ENCODE results near the gene MET. TPM values are rescaled to one million over a fixed set of nuclear protein-coding genes. Genes with fewer than 3 reads are reported as not detected.
"Not testable (repeated sequence)": the region's sequence is repeated elsewhere in the genome, so short reads cannot be mapped to it uniquely, and the experiment has no call there.

MET gene
- total RNA-seq, 1 donor from 2014 or later: 2.2 TPM

DNA sequence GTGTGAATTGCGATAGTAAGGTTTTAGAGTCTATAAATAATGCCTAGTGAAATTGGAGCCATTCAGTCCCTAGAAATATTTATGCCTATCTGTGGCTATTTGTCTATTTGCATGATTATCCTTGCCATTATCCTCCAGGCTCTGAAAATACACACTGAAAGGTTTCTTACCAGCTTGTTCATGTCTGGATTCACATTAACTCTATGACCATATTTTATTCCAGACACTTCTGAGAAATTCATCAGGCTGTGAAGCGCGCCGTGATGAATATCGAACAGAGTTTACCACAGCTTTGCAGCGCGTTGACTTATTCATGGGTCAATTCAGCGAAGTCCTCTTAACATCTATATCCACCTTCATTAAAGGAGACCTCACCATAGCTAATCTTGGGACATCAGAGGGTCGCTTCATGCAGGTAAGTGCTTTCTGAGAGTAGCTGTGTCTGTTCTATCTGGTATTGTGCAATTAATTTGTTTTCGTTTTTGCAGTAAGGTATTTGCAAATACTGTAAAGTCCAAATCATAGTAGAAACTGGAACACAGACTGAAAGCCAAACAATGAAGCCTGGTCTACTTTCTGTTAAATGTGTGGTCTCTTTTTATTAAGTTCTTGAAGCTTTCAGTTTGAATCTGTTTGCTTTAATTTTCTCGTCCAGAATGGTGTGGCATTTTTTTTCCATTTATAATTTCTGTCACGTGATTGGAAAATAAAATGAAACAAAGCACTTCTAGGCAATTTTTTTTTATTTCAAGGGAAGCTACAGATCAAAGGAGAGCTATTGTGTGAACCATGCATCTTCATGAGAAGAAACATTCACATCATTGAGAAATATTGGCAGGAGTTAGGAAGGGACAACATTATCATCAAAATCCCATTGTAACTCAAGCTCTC lies 59.7 kb downstream of the MET start:
- no peak overlapping the region for H3K27ac Mint-ChIP-seq
- no peak overlapping the region for H3K4me3 Mint-ChIP-seq
- no peak for DNase-seq
- no peaks in the 10 kb centered on the region for H3K36me3 Mint-ChIP-seq (ENCODE audit: low read depth)
- peaks cover 9% of the 10 kb centered on the region for H3K27me3 Mint-ChIP-seq
- no peaks in the 10 kb centered on the region for H3K9me3 Mint-ChIP-seq
- intact Hi-C loops (cut with micrococcal nuclease): no loop called here
- H3K4me1 Mint-ChIP-seq: no peaks in the 10 kb centered on the region

DNA sequence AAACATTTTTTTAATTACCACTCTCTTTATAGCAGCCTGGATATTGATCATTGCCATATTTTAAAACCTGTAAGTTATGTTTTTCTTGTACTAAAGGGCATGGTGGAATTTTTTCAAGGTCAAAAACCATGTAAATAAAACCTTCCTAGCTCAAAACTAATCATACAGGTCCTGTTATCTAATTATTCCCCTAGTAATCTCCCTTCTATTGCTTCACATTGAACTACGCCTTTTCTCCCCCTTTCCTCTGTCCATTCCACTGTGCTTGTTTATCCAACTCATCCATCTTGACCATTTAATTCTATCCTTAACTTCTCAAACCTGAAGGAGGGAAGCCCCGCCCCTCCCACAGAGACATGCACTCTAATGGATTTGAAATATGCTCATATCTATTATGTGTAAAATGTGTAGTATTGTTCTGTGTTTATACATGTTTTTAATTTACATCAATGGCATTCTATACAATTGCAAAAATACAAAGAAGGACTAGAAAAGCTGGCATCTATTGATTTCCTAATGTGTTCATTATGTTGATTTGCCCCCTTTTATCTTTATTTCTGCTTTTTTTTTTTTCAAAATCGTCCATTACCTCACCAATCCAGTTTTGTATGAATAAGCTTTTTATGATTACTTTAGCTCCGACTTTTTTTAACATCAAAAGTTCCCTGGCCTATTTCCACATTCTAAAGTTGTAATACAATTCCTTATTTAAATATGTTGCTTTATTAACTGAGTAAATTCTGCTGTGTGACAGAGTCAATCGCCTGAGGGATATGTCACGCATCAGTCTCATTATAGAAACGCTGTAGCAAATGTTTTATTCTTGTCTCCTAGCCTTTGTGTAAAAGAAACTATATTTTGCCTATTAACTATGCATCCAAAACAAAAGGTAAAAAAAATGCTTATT lies 61.0 kb downstream of the MET start:
- intact Hi-C loops (cut with micrococcal nuclease): no loop called here
- no peak for DNase-seq
- Mint-ChIP-seq H3K4me3 (no peak overlapping the region), H3K27me3 (peaks cover 8% of the 10 kb centered on the region), H3K27ac (no peak overlapping the region), H3K9me3 (no peaks in the 10 kb centered on the region), H3K36me3 (ENCODE audit: low read depth) (no peaks in the 10 kb centered on the region), H3K4me1 (no peaks in the 10 kb centered on the region)

DNA sequence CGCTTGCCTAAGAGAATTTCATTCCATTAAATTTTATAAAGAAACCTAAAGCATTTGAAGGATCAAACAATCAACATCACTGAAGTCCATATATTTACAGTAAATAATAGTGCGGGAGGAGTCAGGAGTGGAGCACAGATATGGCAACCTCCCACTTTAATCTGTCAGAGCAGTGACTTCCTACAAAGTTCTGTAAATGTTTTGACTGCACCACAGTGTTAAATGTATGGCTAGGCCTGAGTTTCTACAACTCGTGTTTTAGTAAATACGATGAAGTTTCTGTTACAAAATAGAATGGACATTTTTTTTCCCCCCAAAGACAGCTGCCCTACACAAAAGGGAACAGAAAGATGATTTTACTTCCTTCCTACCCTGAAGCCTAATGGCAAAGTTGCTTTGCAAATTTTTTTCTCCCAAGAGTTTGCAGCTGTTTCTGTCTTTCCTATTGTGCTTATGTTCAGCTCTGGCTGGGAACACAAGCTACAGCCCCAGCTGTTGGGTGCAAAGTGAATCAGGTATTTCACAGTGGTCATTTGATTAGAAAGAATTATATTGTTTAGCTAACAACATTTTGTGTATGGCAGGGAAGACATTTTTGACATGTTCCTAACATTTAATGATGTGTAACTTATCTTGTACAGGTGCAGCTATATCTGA lies 62.1 kb downstream of the MET start:
- no peaks in the 10 kb centered on the region for H3K36me3 Mint-ChIP-seq (ENCODE audit: low read depth)
- H3K4me3 Mint-ChIP-seq: no peak overlapping the region
- peaks cover 7% of the 10 kb centered on the region for H3K27me3 Mint-ChIP-seq
- intact Hi-C loops (cut with micrococcal nuclease): no loop called here
- H3K9me3 Mint-ChIP-seq: no peaks in the 10 kb centered on the region
- no peak overlapping the region for H3K27ac Mint-ChIP-seq
- no peak for DNase-seq
- no peaks in the 10 kb centered on the region for H3K4me1 Mint-ChIP-seq

DNA sequence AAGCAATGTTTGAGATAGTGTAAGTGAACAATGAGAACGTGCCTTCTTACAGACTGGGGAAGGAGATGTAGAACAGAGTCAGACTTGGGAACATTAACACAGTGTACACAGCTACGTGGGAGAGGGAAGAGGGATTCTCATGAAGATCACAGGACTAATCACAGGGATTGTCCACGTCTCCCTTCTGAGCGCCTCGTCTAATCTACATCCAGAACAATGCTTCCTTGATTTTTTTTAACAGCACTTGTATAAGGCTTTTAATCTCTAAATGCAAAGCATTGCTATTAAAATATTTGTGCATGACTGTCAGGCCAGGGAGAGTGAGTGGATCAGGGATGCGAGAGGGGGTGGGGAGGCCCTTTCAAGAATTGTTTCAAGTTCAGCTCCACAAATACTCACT lies 62.7 kb downstream of the MET start:
- intact Hi-C loops (cut with micrococcal nuclease): no loop called here
- Mint-ChIP-seq H3K9me3 (no peaks in the 10 kb centered on the region), H3K36me3 (ENCODE audit: low read depth) (no peaks in the 10 kb centered on the region), H3K27me3 (peaks cover 7% of the 10 kb centered on the region), H3K4me1 (no peaks in the 10 kb centered on the region), H3K4me3 (no peak overlapping the region), H3K27ac (no peak overlapping the region)
- no peak for DNase-seq

DNA sequence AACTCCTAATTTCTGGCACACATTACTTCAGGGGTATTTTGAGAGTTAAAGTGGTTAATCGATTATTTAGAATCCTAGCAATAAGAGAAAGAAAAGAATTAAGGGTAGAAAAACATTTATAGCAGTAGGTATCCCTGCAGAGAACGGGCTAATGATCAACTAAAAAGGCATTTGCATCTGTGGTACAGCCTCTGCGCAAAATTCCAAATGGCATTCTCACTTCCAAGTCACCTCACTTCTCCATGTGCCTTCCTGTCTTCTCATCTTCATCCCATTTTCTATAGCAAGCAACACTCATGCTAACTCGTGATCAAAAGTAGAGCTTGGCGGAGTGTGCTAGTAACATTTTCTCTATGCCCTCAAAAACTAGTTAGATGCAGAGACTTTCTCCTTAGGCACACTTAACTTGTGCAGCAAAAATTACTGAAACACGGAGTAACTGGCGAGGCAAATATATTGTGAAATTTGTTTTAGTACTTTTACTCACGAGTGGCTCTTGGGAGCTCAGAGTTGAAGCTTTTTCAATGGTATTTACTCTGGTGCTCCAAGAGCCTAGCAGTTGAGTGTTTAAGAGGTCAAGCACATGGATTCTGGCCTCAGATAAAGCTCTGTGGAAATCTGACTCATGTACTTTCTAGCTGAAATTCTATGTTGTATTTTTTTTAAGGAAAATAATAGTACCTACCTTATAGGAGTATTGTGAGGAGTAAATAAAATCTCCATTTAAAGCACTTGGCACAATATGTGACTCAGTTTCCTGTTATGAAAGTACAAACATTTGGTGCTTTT lies 65.1 kb downstream of the MET start:
- H3K27ac Mint-ChIP-seq: no peak overlapping the region
- H3K36me3 Mint-ChIP-seq (ENCODE audit: low read depth): no peaks in the 10 kb centered on the region
- peaks cover 1% of the 10 kb centered on the region for H3K27me3 Mint-ChIP-seq
- H3K4me1 Mint-ChIP-seq: no peaks in the 10 kb centered on the region
- no peaks in the 10 kb centered on the region for H3K9me3 Mint-ChIP-seq
- H3K4me3 Mint-ChIP-seq: no peak overlapping the region
- no peak for DNase-seq
- intact Hi-C loops (cut with micrococcal nuclease): no loop called here

DNA sequence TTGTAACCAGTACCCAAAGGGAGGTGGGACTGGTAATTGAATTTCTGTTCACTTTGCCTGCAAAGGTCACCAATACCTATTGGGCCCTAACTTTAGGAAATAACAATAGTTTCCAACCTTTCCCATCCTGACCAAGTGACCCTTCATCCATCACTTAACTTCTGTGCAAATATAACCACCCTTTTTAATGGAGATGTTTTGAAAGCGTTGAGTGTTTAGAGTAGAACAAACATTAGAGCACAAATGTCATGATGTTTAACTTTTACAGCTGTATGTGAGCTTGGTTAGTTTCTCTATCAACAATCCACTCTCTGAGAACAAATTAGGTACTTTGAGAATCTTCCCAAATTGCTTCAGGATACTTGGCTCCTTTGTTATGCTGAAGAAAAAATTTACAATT lies 66.4 kb downstream of the MET start:
- intact Hi-C loops (cut with micrococcal nuclease): no loop called here
- no peak overlapping the region for H3K4me3 Mint-ChIP-seq

DNA sequence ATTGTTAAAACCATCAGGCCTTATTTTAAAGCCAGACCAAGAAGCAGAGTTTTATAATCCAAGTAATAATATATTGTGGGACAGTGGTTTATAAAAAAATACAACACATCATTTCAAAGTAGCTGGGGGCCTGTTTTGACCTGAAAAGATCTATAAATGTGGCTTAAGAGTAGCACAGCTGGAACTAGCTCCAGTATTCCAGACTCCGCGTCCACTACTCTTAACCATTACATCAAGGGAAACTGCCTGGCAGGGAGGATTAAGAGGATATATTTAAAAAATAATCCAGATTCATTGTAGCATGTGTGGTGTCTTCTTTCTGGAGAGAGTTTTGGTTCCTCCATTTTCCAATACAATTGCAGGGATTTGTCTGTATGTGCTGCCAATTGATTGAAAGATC lies 67.3 kb downstream of the MET start:
- no peak overlapping the region for H3K4me3 Mint-ChIP-seq
- H3K36me3 Mint-ChIP-seq (ENCODE audit: low read depth): no peaks in the 10 kb centered on the region
- no peaks in the 10 kb centered on the region for H3K4me1 Mint-ChIP-seq
- intact Hi-C loops (cut with micrococcal nuclease): no loop called here
- H3K27me3 Mint-ChIP-seq: peaks cover 1% of the 10 kb centered on the region
- no peak for DNase-seq
- H3K9me3 Mint-ChIP-seq: no peaks in the 10 kb centered on the region
- H3K27ac Mint-ChIP-seq: no peak overlapping the region

More for the DNA sequence above, 66.4 kb downstream of the MET start:
- no peak overlapping the region for H3K27ac Mint-ChIP-seq
- no peak for DNase-seq
- H3K9me3 Mint-ChIP-seq: no peaks in the 10 kb centered on the region
- peaks cover 1% of the 10 kb centered on the region for H3K27me3 Mint-ChIP-seq
- H3K4me1 Mint-ChIP-seq: no peaks in the 10 kb centered on the region
- H3K36me3 Mint-ChIP-seq (ENCODE audit: low read depth): no peaks in the 10 kb centered on the region

DNA sequence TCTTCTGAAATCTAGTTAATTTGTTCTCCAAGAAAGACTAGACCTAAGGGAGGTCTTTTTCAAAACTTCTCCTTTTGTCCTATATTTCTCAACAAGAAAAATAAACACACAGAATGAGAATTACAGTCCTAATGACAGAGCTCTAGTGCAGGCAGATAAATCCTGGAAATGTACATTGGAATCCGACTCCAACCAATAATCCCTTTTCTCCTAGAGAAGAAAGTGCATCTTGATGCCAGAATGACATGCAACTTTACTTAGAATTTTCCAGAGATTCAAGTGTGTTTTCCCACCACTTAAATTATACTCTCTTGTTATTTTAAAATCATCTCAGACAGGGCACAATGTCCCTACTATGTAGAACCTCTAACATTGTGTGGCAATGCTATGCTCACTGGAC lies 68.2 kb downstream of the MET start:
- Mint-ChIP-seq H3K9me3 (no peaks in the 10 kb centered on the region), H3K4me3 (no peak overlapping the region), H3K27me3 (no peaks in the 10 kb centered on the region), H3K4me1 (no peaks in the 10 kb centered on the region), H3K36me3 (ENCODE audit: low read depth) (no peaks in the 10 kb centered on the region), H3K27ac (no peak overlapping the region)
- no peak for DNase-seq
- intact Hi-C loops (cut with micrococcal nuclease): no loop called here

DNA sequence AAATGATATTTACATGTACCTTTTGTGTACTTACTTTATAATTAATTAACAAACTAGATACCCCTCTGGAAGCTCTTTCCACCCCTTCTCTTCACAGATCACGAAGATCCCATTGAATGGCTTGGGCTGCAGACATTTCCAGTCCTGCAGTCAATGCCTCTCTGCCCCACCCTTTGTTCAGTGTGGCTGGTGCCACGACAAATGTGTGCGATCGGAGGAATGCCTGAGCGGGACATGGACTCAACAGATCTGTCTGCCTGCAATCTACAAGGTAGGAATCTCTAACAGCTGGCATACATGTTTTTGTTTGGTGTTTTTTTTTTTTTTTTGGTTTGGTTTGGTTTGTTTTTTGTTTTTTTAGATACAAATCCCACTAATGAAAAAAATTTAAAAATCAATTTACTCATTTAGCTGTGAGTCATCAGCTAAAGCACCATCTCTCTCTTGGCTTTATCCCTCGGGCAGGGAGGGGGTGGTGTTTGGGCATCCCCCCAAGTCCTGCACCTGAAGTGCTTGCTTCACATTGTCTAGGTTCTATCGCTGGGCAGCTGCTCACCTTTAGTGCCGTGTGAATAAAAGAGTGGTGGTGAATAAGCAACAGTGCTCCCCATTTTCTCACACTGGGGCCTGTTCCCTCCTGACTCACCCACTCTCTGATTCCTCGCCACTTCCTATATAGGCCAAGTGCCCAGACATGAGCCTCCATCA lies 68.9 kb downstream of the MET start:
- H3K4me1 Mint-ChIP-seq: no peaks in the 10 kb centered on the region
- H3K27me3 Mint-ChIP-seq: no peaks in the 10 kb centered on the region
- no peak overlapping the region for H3K27ac Mint-ChIP-seq
- intact Hi-C loops (cut with micrococcal nuclease): no loop called here
- no peaks in the 10 kb centered on the region for H3K36me3 Mint-ChIP-seq (ENCODE audit: low read depth)
- no peaks in the 10 kb centered on the region for H3K9me3 Mint-ChIP-seq
- no peak overlapping the region for H3K4me3 Mint-ChIP-seq
- no peak for DNase-seq

DNA sequence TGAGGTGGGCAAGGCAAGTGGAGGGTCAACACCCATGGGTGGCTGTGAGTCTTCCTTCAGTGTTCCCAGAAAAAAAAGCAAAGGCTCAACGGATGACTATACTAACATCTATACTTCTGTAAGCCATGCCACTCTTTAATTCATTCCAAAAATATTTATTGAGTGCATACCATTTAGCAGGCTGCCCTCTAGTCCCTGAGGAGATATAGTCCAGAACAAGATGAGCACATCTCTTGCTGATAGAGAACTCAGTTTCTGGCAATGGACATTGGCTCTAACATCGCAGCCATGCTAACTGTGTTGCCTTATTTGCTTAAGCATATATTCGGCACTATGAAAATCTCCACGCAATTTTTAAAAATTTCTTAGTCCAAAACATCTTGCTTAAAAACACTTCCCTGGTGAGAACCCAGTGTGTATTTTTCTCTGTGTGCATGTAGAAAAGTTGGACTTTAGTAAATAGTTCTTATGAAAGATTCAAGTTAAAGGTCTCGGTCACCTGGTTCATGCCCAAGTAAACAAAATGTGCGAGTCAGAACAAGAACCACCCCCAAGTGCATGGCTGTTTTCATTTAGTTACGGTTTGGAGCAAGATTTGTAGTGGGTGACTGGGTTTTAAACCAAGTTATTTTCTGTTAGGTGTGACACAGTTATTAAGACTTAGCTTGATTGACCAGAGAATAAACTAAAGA lies 69.8 kb downstream of the MET start:
- no peak for DNase-seq
- Mint-ChIP-seq H3K27ac (no peak overlapping the region), H3K4me3 (no peak overlapping the region), H3K9me3 (no peaks in the 10 kb centered on the region), H3K36me3 (ENCODE audit: low read depth) (no peaks in the 10 kb centered on the region), H3K27me3 (no peaks in the 10 kb centered on the region), H3K4me1 (no peaks in the 10 kb centered on the region)
- intact Hi-C loops (cut with micrococcal nuclease): no loop called here

DNA sequence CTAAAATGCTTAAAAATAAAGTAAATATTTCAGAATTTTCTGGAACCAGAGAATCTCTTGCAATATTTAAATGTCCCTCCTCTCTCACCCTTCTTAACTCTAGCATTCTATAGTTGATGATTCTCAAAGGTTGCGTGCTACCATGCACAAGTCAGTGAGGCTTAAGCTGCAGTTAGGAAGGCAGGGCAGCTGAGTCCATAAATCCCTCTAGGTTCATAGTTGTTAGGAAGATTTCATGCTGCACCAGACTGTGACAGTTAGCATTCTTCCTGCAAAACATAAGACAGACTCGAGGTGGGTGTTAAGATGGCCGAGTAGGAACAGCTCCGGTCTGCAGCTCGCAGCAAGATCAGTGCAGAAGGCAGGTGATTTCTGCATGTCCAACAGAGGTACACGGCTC lies 70.6 kb downstream of the MET start:
- Mint-ChIP-seq H3K36me3 (ENCODE audit: low read depth) (no peaks in the 10 kb centered on the region), H3K9me3 (no peaks in the 10 kb centered on the region), H3K27me3 (no peaks in the 10 kb centered on the region), H3K27ac (no peak overlapping the region), H3K4me3 (no peak overlapping the region), H3K4me1 (no peaks in the 10 kb centered on the region)
- intact Hi-C loops (cut with micrococcal nuclease): no loop called here
- DNase-seq: no peak

DNA sequence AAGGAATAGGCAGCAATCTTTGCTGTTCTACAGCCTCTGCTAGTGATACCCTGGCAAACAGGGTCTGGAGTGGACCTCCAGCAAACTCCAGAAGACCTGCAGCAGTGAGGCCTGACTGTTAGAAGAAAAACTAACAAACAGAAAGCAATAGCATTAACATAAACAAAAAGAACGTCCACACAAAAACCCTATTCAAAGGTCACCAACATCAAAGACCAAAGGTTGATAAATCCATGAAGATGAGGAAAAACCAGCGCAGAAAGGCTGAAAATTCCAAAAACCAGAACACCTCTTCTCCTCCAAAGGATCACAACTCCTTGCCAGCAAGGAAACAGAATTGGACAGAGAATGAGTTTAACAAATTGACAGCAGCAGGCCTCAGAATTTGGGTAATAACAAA lies 71.8 kb downstream of the MET start:
- H3K36me3 Mint-ChIP-seq (ENCODE audit: low read depth); H3K27me3 Mint-ChIP-seq; H3K4me3 Mint-ChIP-seq; intact Hi-C loops (cut with micrococcal nuclease); DNase-seq; H3K4me1 Mint-ChIP-seq; H3K27ac Mint-ChIP-seq; H3K9me3 Mint-ChIP-seq: not testable (repeated sequence)
